GM19035 (cell line): ENCODE measurements around the gene NEURL1B.
"Not testable (repeated sequence)": the region's sequence is repeated elsewhere in the genome, so short reads cannot be mapped to it uniquely, and the experiment has no call there.

Source experiments
- ATAC-seq: cut with Tn5 transposase; IDR thresholded peaks from one replicate; pipeline ENCODE4 v1.9.1; 2021; ENCODE audit not compliant: unreplicated experiment

NEURL1B gene

DNA sequence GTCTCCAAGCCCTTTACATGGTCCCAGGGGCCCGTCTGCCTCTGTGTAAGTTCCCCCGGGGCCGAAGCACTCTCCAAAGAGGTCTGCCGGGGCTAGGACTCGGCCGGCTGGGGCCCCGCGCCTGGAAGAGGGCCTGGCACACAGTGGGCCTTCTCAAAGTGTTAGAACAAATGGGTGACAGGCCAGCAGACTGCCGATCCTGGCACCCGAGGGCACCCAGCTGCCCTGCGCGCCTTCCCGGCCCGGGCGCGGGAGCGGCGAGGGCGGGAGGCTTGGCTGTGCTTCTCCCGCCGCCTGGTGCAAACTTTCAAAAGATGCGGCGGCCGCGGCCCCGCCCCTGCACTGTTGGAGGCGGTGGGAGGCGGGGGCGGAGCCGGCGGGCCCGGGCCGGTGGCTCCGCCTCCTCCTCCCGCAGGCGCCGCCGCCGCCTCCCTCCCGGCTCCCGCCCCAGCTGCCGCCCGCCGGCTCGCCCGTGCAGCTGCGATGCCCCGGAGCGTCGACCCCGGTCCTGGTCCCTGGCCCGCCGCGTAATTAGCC, at the start of gene NEURL1B:
TSS of gene NEURL1B (plus strand) at position 442 of the 537 bp plus-strand sequence. CDS start 144 bp downstream, outside the sequence.
- ATAC-seq, result peak; percentile 51

DNA sequence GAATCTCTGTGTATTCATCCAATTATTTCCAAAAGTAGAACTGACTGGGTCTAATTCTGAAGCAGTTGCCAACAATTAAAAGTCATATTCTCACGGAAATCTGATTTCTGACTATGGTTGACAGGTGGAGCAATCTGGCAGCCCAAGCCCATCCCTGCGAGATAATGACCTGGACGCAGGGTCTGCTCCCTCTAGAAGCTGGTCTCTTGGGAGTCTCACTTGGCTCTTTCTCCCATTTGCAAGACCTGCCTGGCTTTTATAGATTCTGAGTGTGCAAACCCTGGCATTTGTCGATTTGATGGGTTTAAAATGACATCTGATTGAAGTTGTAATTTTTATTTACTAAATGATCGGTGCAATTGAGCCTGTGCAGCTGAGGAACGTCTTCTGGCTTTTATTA, 49.4 kb upstream of the NEURL1B start:
- no peak for ATAC-seq

- no peak for ATAC-seq
Measured at GRCh38 chr5:172592881-172593280, 48.2 kb upstream of the NEURL1B start.

DNA sequence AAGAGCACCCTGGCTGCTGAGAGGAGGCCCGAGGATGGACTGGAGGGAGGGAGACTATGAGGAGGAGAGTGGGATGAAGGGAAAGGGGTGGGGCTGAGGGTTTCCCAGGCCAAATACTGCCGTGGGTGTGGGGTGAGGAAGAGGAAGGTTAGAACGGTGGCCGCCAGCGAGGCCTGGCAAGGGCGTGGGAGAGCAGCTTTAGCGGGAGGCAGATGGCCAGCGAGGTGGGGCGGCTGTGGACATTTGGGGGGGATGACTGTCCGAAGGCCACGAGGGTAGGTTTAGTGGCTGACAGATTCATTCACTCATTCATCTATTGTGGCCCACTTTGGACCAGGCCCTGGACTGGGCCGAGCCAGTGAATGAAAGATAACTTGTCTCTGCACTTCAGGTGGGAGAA, 47.8 kb upstream of the NEURL1B start:
- no peak for ATAC-seq

DNA sequence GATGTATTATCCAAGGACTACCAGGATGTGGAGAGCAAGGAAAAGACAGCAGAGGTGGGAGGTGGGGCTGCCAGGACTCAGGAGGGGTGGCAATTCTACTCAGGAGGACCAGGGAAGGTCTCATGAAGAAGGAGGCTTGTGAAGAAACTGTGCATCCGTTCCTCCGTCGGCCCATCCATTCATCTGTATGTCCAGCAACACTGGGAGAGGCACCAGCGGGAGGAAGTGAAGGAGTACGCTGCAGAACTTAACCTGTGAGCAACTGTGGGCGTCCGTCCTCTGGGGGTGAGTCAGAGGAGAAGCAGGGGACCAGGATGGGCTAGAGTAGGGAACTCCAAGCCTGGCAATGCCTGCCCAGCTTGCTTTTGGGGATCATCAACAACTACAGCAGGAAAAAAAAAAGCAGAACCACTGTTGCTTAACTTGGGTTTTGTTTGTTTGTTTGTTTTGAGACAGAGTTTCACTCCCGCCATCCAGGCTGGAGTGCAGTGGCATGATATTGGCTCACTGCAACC, 47.3 kb upstream of the NEURL1B start:
- no peak for ATAC-seq

DNA sequence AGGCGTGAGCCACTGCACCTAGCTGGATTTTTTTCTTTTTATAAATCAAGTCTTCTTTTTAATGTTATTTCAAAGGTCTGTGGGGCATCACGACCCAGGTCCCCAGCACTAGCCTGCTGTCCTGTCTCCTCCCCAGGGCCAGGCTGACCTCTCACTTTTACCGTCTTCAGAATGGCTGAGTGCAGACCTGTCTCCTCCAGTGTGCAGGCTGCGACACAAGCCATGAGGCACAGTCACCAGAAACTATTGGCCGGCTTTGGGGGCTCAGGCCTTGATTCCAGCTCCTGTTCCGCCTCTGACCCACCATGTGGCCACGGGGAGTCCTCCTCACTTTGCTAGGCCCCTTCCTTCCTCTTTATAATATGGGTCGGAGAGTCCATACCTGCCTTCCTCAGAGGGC, 46.6 kb upstream of the NEURL1B start:
- ATAC-seq, result no peak

- no peak for ATAC-seq
Measured at GRCh38 chr5:172594867-172595466, 46.1 kb upstream of the NEURL1B start.

DNA sequence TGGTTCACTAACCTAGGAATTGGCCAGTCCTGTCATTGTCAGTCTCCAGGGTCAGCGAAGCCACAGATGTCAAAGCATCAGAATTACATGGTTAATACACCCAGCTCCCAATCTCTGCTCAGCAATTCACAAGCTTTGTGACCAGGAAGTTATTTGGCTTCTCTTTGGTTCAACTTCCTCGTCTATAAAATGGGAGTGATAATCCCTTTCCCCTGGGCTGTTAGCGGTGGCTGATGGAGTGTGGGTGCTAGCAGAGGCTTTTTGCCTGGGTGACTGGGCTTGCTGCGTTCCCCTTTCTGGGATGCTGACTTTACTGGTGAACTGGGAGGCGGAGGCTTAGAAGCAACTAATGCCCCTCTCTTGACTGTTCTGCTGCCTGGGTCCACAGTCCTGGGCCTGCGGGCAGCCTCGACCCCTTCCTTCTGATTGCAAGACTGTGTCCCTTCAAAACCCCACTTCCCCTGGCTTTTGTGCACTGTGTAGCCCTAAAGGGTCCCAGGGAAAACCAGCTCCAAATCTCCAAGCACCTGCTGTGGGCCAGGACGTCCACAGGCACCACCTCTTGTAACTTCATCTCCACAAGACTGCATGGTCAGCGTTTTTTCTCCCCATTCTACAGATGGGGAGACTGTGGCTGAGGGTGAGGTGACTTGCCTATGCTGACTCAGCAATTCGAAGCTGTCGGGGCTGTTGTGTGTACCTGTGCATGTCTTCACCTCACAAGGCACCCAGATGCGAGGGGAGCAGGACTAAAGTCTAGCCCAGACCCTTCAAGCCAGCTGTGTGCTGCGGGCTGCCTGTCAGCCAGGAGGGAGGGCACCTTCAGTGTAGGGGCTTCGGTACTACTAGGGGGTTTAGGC, 45.2 kb upstream of the NEURL1B start:
- ATAC-seq, result no peak

GRCh38 chr5:172596638-172597231, 44.3 kb upstream of the NEURL1B start:
- no peak for ATAC-seq

DNA sequence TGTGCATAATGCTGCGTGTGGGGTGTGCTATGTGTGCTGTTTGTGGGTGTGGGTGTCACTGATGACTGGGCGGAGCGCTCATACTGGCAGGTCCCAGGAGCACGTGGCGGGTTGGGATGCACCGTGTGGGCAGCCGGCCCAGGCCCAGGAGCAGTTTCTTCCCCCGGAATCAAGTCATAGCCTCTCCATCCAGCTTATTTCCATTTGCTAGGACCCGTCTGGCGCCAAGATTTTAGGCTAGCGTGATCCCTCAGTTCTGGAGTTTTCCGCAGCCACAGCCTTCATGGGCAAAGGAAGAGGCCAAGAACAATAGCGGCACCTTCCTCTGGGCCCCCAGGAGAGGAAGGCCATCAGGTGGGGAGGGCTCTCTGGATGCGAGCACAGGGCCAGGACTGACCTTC, 43.3 kb upstream of the NEURL1B start:
- ATAC-seq, result no peak

DNA sequence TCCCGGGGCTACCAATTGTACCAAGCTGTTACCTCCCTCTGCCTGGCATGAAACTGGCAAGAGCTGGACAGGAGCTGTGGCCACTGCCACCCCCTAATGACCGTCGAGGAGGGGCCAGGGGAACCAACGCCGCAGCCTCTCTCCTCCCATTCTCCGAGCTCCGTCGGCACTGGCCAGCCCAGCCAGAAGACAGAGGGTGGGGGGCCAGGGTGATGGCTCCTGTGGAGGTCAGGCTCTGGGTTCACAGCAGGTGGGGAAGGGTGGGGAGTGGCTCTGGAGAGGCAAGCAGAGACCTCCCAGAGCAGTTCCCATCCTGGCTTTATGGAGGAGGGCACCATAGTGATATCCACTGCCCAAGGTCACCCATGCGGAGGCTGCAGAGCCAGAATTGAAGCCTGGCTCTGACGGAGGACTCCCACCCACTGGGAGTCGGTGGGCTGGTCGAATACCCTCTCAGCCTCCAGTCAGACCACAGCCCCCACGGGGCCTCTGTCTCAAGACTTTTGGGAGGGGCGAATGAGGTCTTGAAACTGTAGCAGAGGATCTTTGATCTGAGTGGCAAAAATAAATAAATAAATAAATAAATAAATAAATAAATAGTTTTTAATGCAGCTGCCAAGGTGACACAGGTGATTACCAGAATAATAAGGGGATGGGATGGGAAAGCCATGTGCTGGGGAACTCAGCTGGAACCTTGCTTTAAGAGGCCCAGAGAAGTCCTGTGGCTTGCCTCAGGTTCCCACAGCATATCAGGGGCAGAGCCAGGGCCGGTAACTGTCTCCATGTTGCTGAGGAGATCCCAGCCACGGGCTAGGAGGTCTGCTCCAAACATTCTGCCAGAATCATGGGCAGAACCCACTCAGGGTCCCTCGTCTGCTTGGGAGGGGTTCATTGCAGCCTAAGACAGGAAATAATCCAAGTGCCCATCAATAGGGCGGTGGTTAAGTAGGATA, 42.5 kb upstream of the NEURL1B start:
- no peak for ATAC-seq

DNA sequence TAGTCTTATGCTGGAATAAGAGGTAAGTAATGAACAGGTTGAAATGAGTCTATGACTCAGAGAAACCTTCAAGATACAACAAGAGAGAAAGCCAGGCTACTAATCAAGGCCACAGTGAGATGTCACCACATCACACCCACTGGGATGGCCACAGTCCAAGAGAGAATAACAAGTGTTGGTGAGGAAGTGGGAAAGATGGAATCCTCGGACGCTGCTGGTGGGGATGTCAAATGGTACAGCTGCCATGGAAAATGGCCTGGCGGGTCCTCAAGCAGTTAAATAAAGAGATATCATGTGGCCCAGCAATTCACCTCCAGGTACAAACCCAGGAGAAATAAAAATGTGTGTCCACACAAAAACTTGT, 41.9 kb upstream of the NEURL1B start:
- ATAC-seq, result no peak

DNA sequence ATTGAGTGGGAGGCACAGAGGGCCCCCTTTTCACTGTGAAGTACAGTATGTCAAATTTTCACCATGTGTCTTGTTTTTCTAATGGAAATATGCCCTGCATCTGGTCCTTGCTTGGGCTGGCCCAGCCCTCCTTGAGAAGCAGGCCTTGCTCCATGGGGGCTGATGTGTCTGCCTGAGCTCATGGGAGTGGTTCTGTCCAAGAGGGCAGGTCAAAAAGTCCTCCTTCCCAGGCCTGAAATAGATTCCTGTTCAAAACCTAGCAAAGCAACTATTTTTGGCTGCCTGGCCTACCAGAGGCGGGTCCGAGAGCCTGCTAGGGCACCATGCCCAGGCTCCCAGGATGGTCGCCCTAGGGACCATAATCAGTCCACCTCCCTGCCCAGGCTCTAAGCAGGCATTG, 40.5 kb upstream of the NEURL1B start:
- no peak for ATAC-seq

DNA sequence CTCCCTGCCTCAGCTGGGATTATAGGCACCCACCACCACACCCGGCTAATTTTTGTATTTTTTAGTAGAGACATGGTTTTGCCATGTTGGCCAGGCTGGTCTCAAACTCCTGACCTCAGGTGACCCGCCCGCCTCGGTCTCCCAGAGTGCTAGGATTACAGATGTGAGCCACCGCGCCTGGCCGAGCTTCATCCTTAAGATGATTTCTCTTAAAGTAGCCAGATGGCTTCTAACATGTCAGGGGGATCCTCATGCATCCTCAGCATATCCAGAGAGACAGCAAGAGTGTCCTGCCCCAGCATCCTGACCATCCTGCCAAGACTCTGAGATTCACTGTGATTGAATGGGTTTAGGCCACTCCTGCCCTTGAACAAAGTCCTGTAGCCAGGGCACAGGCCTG, 39.5 kb upstream of the NEURL1B start:
- ATAC-seq, result not testable (repeated sequence)

GRCh38 chr5:172602783-172603231, 38.3 kb upstream of the NEURL1B start:
- no peak for ATAC-seq

GRCh38 chr5:172603251-172603806, 37.7 kb upstream of the NEURL1B start:
- no peak for ATAC-seq

GRCh38 chr5:172605466-172605865, 35.6 kb upstream of the NEURL1B start:
- ATAC-seq, result no peak

- ATAC-seq, result no peak
Measured at GRCh38 chr5:172606156-172606785, 34.8 kb upstream of the NEURL1B start.

- no peak for ATAC-seq
Measured at GRCh38 chr5:172607213-172607793, 33.8 kb upstream of the NEURL1B start.
